HL-60/S4 treated with phorbol 12-myristate 13-acetate at 8.2 ng/mL for 4 days and 3 days (cell line): ENCODE measurements around the gene DPPA5.
"Not testable (repeated sequence)": the region's sequence is repeated elsewhere in the genome, so short reads cannot be mapped to it uniquely, and the experiment has no call there.

Source experiments
- in situ Hi-C: fragments of 300-500 bp; cut with MboI; formaldehyde crosslinking; loops from 2 replicates; pipeline ENCODE4 v1.15.0; 2022; ENCODE audit warnings: low sequenced_read_pairs

The DPPA5 gene

DNA sequence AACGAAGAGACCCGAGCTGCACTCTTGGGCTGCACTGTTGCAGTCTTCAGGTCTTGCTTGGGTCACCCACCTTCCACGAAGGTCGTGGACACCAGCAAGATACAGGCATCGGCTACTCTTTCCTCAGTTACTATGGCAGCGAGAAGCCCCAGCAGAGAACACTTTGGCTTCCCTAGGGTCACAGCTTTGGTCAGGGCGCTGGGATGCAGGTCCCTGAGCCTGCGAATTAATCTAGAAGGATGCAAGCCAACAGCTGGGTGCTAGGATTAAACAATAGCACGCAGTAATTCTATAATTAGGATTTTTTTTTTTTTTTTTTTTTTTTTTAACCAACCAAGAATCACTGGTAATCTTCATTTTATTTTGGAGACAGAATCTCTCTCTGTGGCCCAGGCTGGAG is 10.5 kb upstream of the DPPA5 start:
- in situ Hi-C loops, result no loop called here

DNA sequence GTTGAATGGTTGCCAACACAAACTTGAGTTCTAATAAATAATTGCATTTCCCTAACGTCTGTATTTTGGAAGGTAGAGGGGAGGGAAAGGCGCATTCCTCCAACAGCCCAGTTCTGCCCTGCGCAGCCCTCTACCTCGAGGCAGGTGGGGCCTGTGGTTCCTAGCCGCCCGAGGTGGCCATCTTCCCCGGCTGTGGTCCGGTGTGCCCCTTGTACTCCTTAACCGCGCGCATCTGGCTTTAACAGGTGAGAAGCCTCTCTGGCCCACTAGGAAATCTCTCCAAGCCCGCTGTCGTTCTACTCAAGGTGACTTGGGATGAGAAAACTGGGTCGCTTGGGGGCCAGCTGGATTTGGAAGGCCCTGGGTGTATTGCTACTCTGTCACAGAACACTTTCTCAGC is 10.0 kb upstream of the DPPA5 start:
- in situ Hi-C loops, result no loop called here

DNA sequence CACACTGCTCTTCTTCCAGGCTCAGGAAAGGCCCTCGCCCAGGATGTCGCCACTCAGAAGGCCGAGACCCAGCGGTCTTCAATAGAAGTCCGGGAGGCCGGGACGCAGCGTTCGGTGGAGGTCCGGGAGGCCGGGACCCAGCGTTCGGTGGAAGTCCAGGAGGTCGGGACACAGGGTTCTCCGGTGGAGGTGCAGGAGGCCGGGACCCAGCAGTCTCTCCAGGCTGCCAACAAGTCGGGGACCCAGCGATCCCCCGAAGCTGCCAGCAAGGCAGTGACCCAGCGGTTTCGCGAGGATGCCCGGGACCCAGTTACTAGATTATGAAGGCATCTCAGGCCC is 9.4 kb upstream of the DPPA5 start:
- in situ Hi-C loops, result no loop called here

DNA sequence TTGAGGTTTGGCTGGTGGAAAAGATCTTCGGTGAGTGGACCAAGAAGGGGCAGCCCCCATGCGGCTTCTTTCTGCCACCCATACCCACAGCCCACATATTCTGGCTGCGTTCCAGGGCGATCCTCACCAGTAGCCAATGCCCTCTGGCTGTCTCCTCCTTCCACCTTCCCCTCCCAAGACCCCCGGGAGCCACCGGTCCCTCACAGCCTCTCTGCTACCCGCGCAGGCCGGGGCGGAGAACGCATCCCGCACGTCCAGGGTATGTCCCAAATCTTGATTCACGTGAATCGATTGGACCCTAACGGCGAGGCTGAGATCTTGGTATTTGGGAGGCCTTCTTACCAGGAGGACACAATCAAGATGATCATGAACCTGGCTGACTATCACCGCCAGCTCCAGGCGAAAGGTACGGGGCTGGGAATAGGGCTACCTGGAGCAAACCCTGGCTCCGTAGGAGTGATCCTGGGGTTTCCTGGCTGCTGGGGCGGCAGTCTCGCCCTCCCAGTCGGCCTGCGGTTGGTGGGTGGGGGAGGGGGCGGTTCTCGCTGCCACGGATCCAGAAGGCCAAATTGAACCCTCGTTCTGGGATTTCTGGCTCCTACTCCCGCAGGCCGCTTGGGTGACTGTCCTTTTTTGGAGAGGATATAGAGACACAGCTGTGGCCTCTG is 8.9 kb upstream of the DPPA5 start:
- in situ Hi-C loops, result no loop called here

DNA sequence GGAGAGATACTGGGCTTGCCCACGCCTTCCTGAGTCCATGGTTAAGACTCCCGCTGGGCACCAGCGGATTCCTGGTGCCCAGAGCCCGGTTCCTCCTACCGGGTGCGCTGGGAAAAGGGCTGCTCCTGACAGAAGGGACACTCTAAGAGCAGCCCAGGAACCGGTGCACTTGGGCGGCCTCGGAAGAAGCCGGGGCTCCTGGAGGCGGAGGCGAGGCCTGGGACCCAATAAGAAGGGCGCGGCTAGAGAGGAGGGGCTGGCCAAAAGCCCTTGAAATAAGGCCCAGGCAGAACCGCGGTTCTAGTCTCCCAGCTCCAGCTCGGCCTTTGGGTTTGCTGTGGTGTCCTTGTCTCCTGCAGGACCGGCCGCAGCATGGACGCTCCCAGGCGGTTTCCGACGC is 8.3 kb upstream of the DPPA5 start, which contains the start of gene KHDC3L:
TSS of gene KHDC3L (plus strand) at position 301 of the 400 bp plus-strand sequence. CDS start at position 373, 72 bp downstream.
- in situ Hi-C loops, result no loop called here

DNA sequence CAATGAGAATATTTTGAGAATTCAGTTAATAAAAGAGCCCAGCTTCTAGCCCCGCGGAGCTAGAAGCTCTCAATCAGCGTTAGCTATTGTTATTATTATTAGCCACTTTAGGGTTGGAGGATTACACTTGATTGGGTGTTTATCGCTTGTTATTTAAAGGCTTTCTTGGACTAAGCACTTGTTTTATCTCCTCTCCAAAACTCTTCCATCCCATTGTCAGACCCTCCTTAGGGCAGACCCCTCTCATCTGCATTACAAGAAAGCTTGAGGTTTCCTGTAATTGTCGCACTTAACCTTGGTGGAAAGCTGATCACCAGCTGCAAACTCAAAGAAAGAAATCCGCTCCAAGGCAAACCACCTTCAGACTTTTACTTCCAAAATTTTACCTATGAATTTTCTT is 4.8 kb downstream of the DPPA5 start:
- in situ Hi-C loops, result no loop called here

DNA sequence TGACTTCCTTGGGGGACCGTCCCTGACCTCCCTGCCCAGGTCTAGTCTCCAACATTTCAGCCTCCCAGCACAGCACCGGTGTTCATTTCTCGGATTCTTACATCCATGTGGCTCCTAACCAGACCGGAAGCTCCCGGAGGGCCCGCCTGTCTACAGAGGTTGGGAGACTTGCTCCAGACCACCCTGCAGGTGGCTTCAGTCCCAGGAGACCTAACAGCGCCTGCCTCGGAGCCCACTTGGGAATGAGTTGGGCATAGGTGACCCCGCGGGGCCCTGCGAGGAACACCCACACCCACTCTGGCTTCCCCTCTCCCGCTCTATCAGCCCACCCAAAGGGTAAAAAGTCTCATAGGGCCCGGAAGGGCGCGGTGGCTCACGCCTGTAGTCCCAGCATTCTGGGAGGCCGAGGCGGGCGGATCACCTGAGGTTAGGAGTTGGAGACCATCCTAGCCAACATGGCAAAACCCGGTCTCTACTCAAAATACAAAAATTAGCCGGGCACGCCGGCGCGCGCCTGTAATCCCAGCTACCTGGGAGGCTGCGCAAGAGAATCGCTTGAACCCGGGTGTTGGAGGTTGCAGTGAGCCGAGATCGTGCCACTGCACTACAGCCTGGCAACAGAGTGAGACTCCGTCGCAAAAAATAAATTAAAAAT is 5.4 kb downstream of the DPPA5 start:
- in situ Hi-C loops, result no loop called here

DNA sequence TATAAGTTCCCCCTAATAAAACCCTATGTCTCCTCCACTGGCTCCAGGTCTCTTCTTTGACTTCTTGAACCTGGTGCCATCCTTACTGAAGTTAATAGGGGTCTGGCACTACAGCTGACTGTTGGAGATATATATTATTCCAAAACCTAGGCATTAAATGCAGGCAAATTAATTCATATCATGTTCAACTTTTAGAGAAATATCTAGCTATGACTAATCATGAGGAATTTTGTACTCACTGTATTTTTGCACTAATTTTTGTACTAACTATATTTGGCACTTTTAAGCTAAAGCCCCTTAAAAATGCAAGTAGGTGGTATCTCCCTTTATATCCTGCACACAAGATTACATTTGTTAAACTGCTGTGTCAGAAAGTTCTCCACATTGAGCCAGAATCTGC is 10.9 kb downstream of the DPPA5 start:
- in situ Hi-C loops, result no loop called here

DNA sequence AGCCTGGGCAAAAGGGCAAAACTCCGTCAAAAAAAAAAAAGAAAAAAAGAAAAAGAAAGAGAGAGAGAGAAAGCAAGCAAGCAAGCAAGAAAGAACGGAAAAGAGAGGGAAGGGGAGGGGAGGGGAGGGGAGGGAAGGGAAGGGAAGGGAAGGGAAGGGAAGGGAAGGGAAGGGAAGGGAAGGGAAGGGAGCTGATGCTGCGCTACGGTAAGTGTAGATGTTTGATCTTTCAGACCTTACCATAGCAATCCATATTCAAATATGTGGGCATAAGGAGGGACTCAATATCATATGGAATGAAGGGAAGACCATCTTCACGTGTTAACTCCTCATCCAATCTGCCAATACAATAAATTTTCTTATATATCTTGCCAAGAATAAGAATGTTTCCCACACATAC is 11.9 kb downstream of the DPPA5 start:
- in situ Hi-C loops, result no loop called here

DNA sequence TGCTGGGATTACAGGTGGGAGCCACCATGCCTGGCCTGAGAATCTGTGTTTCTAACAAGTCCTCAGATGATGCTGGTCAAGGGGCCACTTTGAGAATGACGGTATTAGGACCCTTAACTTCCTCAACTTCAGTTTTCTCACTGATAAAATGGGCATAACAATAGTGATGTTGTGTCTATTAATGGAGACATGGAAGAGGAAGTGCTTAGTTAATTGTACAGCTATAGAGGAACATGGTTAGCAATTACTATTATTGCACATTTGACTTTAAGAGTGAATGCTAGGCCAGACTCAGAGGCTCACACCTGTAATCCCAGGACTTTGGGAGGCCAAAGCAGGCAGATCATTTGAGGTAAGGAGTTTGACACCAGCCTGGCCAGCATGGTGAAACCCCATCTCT is 12.7 kb downstream of the DPPA5 start:
- in situ Hi-C loops, result no loop called here

DNA sequence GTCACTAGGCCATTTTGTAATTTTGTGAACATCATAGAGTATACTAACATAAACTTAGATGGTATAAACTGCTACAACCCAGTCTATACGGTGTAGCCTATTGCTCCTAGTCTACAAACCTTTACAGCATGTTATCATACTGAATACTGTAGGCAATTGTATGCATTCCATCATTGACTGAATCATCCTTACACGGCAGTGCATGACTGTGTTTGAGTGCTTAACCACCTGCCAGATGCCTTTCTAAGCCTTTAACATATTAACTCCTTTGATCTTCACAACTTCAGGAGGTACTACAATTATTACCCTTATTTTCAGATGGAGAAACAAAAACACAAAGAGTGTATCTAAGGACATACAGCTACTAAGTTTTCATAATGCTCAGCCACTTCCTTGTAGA is 14.0 kb downstream of the DPPA5 start:
- in situ Hi-C loops, result no loop called here

DNA sequence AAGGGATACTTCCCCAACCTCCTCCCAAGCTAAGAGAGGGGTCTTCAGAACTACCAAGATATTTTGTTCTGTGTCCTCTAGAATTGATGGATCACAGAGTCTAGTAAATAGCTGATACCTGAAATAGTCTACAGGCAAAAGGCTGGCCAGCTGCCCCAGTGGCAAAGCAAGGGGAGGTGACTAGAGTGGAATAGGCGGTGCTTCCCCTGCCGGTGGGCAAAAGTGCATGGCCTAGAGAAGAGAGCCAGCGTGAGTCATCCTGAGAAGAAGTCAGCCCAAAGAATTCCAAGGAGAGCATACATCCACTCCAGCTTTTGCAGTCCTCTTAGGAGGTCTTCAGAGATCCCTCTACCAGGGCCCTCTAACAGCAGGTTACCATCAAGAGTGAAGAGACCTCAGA is 14.7 kb downstream of the DPPA5 start:
- in situ Hi-C loops, result no loop called here

DNA sequence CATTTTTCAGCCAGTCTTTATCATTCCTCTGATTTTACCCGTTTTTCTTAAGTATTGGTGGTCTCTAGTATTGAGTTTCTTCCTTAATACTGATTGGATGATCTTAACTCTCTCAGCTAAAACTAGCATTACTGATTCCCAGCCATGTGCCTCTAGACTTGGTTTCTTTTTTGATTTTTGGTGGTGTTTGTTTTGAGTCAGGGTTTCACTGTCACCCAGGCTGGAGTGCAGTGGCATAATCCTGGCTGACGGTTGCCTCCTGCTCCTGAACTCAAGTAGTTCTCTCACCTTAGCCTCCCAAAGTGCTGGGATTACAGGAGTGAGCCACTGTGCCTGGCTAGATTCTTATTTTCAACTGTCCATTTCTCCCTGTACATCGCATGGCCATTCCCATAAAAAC is 24.9 kb downstream of the DPPA5 start:
- in situ Hi-C loops, result no loop called here

DNA sequence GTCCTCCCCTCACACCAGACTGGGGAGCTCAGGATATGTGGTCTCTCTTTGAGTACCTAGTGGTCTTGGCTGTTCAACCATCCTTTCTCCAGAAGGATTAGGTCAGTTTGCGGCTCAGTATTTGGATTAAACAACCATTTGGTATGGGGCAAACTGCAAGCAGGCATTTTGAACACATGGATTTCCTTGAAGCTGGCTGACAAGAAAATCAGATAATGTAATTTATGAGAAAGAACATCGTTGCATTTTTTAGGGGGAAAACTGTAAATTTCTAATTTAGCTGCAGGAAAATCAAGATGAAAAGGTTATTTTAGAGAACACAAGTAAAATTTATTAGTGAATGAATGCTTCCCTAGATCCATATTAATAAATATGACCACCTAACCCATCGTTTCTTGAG is 25.3 kb downstream of the DPPA5 start:
- in situ Hi-C loops, result no loop called here

DNA sequence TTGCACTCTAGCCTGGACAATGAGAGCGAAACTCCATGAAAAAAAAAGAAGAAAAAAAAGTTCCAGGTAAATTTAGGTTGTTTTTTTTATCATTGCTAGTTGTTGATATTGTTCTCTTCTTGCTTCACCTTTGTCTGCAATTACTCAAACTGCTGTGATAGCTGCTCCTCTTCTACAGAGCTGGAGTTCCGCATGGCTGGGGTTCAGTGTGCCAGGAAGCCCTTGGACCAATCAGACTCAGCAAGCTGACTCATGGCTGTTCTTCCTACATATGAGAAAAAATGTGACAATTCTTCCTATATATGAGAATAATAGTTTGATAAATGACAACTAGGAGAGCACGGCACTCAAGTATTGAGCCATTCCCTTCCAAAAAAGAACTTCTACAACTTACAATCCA is 28.4 kb downstream of the DPPA5 start:
- in situ Hi-C loops, result no loop called here

DNA sequence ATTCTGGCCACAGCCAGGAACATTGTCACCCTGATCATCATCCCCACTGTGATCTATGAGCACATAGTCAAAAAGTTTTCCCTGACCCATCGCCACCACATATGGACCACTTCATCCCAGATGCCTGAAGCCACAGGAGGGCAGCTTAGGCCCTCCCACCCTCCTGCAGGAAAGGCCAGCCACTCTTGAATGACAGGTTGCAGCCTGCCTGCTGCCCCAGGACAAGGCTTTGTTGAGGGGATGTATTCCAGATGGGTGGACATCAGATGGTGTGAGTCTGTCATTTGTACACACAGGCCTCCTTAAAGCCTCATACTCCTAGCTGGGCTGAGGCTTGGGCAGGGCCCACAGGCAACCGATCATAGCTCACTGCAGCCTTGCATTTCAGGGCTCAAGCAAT is 30.8 kb downstream of the DPPA5 start:
- in situ Hi-C loops, result no loop called here

DNA sequence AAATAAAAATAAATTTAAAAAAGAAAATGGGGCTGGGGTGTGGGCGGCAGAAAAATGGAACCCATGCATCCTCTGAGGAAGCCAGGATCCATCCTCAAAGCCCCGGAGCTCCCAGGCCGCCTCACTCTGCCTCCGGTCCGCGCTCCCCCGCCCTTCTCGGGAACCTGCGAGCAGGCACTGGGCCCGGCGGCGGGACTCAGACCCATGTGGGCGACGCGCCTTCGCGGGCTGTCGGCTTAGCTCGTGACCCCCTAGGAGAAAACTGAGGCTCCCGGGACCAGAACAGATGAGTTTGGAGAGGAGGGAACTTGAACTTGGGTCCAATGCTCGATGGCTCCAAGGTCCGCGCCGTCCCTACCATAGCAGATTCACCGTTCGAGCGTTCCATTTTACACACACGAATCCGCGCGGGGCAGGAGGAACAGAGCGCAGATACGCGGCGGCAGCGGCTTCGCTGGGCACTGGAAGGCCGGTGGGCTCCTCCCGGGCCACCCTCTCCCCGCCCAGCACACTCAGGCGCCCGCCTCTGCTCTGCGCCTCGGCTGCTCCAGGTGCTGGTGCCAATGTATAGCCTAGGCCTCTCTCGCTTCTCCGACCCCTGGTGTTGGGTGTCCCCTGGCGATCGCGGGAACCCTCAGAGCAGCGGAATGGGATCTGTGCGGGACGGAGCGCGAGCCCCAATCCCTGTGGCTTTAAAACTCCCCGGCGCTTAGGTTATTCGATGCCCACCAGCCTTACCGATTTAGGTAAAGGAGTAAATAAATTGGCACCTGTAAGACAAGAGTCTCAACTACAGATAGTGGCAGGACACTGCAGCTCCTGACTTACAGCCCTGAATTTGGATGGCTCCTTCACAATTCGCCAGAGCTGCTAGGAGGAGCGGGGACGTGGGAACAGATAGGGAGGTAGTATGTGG is 39.2 kb downstream of the DPPA5 start:
- in situ Hi-C loops, result no loop called here

DNA sequence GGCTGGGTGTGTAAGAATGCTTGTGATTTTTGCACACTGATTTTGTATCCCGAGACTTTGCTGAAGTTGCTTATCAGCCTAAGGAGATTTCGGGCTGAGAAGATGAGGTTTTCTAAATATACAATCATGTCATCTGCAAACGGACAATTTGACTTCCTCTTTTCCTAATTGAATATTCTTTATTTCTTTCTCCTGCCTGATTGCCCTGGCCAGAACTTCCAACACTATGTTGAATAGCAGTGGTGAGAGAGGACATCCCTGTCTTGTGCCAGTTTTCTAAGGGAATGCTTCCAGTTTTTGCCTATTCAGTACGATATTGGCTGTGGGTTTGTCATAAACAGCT is 43.6 kb downstream of the DPPA5 start:
- in situ Hi-C loops, result not testable (repeated sequence)

DNA sequence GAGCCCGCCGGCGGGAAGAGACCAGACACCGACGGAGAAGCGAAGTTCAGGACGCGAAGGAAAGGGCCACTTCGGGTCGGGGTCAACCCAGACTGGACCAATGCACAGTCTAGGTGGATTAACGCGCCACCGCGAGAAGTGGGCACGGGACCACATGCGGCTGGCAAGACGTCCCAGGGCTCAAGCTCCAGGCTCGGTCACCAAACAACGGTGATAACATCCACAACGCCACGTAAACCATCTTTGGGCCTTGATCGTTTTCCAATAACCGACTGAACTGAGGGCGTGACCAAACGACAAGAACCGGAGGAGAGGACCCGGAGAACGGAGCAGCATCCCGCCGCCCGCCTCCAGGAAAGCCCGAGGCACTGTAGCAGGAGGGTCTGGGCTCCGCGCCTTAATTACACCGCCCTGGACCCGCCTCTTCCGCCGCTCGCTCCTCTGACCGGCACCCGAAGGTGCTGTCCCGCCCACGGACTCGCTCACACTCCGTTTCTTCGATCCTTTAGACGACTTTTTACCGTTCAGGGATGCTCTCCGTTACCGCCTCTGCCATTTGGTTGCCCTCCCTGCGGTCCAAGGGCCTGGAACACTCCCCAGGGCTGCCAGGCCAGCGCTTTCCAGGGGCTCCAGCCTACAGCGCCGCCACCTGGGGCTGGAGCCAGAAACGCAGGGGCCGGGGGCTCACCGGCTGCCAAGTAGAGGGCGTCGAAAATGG is 44.1 kb downstream of the DPPA5 start:
- in situ Hi-C loops, result no loop called here

DNA sequence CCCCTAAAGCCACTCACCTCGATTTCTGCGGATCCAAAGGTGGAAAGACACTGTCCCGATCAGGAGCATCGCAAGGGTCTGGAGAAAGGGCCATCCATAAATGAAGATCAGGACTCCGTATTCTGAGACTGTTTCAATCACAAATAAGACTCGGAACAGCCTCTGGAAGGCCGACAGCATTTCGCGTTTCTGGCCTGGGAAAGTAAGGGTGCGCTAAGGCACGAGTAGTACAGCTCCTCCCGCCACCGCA is 44.6 kb downstream of the DPPA5 start:
- in situ Hi-C loops, result no loop called here

DNA sequence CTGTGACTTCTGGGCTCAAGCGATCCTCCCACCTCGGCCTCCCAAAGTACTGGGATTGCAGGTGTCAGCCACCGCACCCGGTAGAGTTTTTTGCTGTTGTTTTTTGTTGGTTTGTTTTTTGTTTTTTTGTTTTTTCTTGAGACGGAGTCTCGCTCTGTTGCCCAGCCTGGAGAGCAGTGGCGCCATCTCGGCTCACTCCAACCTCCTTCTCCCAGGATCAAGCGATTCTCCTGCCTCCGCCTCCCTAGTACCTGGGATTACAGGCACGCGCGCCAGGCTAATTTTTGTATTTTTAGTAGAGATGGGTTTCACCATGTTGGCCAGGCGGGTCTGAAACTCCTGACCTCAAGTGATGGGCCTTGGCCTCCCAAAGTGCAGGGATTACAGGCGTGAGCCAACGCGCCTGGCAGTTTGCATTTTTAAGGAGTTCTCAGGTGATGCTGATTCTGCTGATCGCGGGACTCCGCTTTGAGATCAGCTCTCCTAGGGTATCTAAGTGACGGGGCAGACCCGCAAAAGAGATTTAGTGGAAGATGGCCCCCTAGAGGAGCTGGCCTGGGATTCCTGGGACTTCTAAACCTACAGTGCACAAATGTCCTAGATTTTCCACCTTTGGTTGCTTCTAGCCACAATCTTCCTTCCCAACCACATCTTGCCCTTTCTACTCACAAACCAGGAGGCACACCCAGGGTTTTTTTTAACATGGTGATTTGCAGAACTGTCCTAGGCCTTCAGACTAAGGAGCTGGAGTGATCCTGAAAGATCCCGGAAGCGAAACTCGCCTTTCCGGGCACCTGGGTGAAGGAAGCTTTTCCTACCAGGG is 45.2 kb downstream of the DPPA5 start:
- in situ Hi-C loops, result no loop called here
